Measurements from ENCODE around the gene CDCA8.

CDCA8 gene

DNA sequence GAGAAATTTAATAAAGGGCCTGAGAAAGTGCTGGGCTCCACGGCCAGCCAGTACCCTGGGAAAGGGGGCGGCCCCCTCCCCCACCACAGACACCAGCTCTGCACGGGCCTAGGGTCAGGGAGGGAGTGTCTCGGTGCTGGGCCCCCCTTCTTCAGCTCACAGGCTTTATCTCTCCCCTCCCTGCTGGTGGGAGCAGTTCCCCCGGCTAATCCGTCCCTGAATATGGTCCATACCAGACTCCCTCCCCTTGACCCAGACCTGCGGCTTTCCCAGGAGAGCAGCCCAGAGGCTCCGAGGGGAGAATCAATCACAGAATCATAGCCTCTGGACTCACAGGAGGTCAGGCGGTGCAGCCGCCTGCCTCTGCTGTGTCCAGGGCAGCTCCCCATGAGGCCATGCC lies 31.7 kb upstream of the CDCA8 start:
- H3K36me3 ChIP-seq (ENCODE audit: control insufficient read depth, insufficient read depth, low read length), result no peaks in the 10 kb centered on the region
- H3K27me3 ChIP-seq (ENCODE audit: control insufficient read depth, insufficient read depth, low read length), result peaks cover 24% of the 10 kb centered on the region

DNA sequence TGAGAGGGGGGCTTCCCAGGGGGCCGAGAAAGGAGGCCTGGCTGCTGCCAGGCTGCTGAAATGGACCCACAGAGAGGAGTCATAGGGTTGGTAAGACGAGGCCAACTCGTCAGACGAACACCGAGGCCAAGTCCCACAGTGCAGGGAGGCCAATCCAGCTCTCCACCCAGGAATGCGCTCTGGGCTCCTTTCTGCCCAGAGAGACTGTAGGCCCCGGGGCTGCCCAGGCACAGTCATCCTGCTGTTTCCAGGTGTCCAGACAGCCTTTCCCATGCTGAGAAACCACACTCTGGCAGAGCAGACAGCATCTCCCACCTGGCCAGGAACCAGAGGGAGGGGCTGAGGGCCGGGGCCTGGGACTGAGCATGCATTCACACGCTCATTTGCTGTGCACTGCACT lies 30.9 kb upstream of the CDCA8 start:
- Histone ChIP-seq H3K9me3 (ENCODE audit: control insufficient read depth, low read length) (no peaks in the 10 kb centered on the region), H3K4me3 (ENCODE audit: low read length) (no peak overlapping the region), H3K36me3 (ENCODE audit: control insufficient read depth, insufficient read depth, low read length) (no peaks in the 10 kb centered on the region), H3K4me1 (ENCODE audit: control insufficient read depth, insufficient read depth, low read length) (no peaks in the 10 kb centered on the region), H3K27me3 (ENCODE audit: control insufficient read depth, insufficient read depth, low read length) (peaks cover 24% of the 10 kb centered on the region), H3K9ac (ENCODE audit: low read length) (no peak overlapping the region)

More for the DNA sequence above, 31.7 kb upstream of the CDCA8 start:
- Histone ChIP-seq H3K4me3 (ENCODE audit: low read length) (no peak overlapping the region), H3K9ac (ENCODE audit: low read length) (no peak overlapping the region), H3K9me3 (ENCODE audit: control insufficient read depth, low read length) (no peaks in the 10 kb centered on the region), H3K4me1 (ENCODE audit: control insufficient read depth, insufficient read depth, low read length) (no peaks in the 10 kb centered on the region)

DNA sequence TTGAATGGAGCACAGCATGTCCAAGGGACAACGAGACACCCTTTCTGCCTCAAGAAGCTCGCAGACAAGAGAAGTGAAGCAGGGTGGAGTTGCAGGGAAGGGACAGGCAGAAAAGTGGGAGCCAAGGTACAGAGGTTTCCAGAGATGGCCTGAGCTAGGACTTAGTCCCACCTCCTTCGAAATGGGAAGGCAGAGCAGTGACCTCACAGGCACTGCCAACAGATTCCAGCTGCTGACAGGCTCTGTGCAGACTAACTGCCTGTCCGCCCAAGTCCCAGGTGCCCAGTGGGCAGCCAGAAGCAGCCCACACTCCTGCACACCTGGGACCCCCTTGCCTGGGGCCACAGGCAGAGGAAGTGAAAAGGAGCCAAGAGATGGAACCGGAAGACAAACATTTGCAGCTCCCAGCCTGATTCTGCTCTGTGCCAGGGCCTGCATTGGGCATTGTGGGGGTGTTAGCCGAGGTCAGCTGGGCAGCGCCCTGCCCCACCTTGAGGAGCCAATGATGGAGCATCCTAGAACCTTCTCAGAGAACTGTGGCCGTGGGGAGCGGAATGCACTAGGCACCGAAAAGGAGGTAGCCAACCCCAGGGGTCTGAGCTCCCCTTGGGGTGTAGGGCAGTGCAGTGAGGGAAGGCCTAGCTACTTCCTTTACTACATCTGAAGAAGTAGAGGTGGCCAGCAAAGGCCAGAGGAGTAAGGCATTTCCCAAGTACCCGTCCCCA lies 30.1 kb upstream of the CDCA8 start:
- H3K4me1 ChIP-seq (ENCODE audit: control insufficient read depth, insufficient read depth, low read length), result no peaks in the 10 kb centered on the region
- H3K9ac ChIP-seq (ENCODE audit: low read length), result no peak overlapping the region
- peaks cover 20% of the 10 kb centered on the region for H3K27me3 ChIP-seq (ENCODE audit: control insufficient read depth, insufficient read depth, low read length)
- no peak overlapping the region for H3K4me3 ChIP-seq (ENCODE audit: low read length)
- H3K9me3 ChIP-seq (ENCODE audit: control insufficient read depth, low read length), result no peaks in the 10 kb centered on the region
- no peaks in the 10 kb centered on the region for H3K36me3 ChIP-seq (ENCODE audit: control insufficient read depth, insufficient read depth, low read length)

DNA sequence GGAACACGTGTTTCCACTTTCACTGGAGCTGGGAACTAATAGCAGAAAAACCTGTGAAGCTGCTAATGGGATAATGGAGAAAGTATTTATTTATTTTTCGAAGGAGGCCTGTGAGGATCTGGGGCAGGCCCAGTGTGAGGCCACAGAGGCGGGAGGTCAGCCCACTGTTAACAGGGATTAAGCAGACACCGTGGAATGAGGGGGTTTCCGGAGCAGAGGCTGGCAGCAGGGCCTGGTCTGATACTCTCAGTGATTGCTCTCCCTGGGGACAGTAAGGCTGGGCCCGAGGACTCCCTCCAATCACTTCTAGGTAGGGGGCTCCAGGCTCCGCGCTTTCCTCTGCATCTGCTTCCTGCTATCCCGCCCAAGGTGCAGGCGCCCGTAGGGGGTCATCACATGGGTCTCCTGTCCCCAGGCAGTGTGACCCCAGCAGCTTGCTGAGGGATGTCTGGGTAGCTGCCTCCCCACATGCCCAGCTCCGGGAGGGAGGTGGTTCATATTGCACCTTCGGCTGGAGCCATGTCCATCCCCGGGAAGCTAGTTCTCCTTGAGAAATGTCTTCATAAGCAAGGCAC lies 28.8 kb upstream of the CDCA8 start:
- Histone ChIP-seq H3K9ac (ENCODE audit: low read length) (no peak overlapping the region), H3K27me3 (ENCODE audit: control insufficient read depth, insufficient read depth, low read length) (peaks cover 15% of the 10 kb centered on the region), H3K4me3 (ENCODE audit: low read length) (no peak overlapping the region), H3K4me1 (ENCODE audit: control insufficient read depth, insufficient read depth, low read length) (no peaks in the 10 kb centered on the region), H3K36me3 (ENCODE audit: control insufficient read depth, insufficient read depth, low read length) (no peaks in the 10 kb centered on the region), H3K9me3 (ENCODE audit: control insufficient read depth, low read length) (no peaks in the 10 kb centered on the region)

DNA sequence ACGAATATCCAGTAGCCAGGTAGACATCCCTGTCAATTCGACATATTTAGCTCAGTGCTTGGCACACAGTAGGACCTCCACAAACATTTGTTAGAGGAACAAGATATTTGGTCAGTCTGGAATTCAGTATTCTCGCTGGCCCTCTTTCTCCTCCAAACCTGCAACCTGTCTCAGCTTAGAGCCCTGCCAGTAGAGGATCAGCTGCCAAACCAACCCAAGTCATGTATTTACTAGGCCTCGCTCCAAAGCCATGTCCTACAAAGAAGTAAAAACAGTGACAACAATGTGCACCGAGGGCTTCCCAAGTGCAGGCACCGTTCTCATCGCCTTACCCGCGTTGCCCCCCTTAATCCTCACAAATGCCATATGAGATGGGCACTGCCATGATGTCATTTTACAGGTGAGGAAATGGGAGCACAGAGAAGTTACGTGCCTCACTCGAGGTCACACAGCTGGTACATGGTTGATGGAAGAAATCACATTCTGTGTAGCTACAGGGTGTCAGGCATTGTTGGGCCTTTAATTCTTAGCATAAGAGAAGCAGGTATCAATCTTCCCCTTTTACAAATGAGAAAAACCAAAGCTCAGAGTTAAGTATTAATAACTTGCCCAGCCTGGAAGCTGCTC lies 26.0 kb upstream of the CDCA8 start:
- no peaks in the 10 kb centered on the region for H3K9me3 ChIP-seq (ENCODE audit: control insufficient read depth, low read length)
- no peaks in the 10 kb centered on the region for H3K36me3 ChIP-seq (ENCODE audit: control insufficient read depth, insufficient read depth, low read length)
- H3K4me1 ChIP-seq (ENCODE audit: control insufficient read depth, insufficient read depth, low read length), result no peaks in the 10 kb centered on the region
- no peak overlapping the region for H3K4me3 ChIP-seq (ENCODE audit: low read length)
- peaks cover 11% of the 10 kb centered on the region for H3K27me3 ChIP-seq (ENCODE audit: control insufficient read depth, insufficient read depth, low read length)
- H3K9ac ChIP-seq (ENCODE audit: low read length), result no peak overlapping the region

DNA sequence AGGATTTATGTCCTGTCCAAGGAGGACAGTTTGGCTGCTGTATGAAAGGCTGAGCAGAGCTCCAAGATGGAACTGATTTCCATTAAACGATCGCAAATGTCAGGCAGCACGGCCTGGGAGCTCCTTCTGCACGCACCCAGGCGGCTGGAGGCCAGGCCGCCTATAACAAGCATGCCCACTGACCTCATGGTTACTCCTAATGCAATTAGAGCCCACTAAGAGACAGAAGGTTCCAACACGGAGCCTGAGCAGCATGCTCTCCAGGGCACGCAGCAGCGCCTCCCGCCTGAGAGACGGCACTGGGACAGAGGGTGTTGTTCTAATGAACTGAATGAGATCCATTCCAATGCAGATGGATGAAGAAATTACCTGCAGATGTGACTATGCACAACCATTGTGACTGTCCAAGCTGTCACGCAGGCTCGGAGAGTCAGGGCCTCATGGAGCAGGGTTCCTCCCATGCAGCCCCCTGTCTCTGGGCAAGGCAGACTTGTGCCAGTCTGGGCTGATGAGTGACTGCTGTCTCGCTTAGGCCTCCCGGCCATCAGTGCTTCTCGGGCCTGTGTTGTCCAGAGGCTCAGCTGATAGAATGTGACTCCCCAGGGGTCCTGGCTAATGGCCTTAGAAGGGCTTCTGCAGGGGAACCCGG lies 25.2 kb upstream of the CDCA8 start:
- H3K27me3 ChIP-seq (ENCODE audit: control insufficient read depth, insufficient read depth, low read length), result peaks cover 8% of the 10 kb centered on the region

DNA sequence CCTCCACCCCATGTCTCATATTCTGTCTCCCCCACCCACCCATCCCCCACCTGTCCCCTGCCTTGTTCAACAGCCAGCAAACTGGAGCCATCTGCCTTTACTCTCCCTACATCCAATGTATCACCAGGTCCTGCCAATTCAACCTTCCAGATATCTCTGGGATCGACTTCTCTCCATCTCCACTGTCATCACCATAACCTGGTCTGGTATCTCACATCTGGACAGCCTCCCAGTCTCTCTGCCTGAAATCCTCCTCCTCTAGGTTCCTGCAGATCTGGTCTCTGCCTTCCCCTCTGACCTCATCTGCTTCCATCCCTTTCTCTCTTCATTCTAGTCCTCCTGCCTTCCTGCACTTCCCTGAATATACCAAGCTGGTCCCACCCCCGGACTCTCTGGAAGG lies 22.2 kb upstream of the CDCA8 start:
- Histone ChIP-seq H3K27me3 (ENCODE audit: control insufficient read depth, insufficient read depth, low read length) (peaks cover 16% of the 10 kb centered on the region), H3K4me1 (ENCODE audit: control insufficient read depth, insufficient read depth, low read length) (peaks cover 5% of the 10 kb centered on the region), H3K9me3 (ENCODE audit: control insufficient read depth, low read length) (no peaks in the 10 kb centered on the region), H3K9ac (ENCODE audit: low read length) (no peak overlapping the region), H3K4me3 (ENCODE audit: low read length) (no peak overlapping the region), H3K36me3 (ENCODE audit: control insufficient read depth, insufficient read depth, low read length) (no peaks in the 10 kb centered on the region)

More for the DNA sequence above, 25.2 kb upstream of the CDCA8 start:
- H3K9ac ChIP-seq (ENCODE audit: low read length), result no peak overlapping the region
- no peaks in the 10 kb centered on the region for H3K4me1 ChIP-seq (ENCODE audit: control insufficient read depth, insufficient read depth, low read length)
- H3K4me3 ChIP-seq (ENCODE audit: low read length), result no peak overlapping the region
- H3K9me3 ChIP-seq (ENCODE audit: control insufficient read depth, low read length), result no peaks in the 10 kb centered on the region
- H3K36me3 ChIP-seq (ENCODE audit: control insufficient read depth, insufficient read depth, low read length), result no peaks in the 10 kb centered on the region

DNA sequence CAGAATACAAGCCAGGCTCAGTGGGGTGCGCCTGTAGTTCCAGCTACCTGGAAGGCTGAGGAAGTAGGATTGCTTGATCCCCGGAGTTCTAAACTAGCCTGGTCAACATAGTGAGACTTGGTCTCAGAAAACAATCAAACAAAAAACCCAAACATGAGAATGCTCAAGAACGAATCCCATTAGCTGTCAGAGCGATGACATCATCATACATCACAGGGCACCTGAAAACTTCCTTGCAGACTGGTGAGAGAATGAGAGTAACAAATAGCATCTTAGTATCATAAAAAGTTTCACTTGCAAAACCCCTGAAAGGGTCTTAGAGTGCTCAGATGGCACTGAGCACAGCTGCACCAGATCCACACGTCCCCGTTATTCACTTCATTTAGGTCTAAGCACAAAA lies 21.1 kb upstream of the CDCA8 start:
- no peaks in the 10 kb centered on the region for H3K36me3 ChIP-seq (ENCODE audit: control insufficient read depth, insufficient read depth, low read length)
- no peak overlapping the region for H3K4me3 ChIP-seq (ENCODE audit: low read length)
- no peaks in the 10 kb centered on the region for H3K9me3 ChIP-seq (ENCODE audit: control insufficient read depth, low read length)
- peaks cover 19% of the 10 kb centered on the region for H3K27me3 ChIP-seq (ENCODE audit: control insufficient read depth, insufficient read depth, low read length)
- H3K4me1 ChIP-seq (ENCODE audit: control insufficient read depth, insufficient read depth, low read length), result peaks cover 5% of the 10 kb centered on the region
- H3K9ac ChIP-seq (ENCODE audit: low read length), result no peak overlapping the region

DNA sequence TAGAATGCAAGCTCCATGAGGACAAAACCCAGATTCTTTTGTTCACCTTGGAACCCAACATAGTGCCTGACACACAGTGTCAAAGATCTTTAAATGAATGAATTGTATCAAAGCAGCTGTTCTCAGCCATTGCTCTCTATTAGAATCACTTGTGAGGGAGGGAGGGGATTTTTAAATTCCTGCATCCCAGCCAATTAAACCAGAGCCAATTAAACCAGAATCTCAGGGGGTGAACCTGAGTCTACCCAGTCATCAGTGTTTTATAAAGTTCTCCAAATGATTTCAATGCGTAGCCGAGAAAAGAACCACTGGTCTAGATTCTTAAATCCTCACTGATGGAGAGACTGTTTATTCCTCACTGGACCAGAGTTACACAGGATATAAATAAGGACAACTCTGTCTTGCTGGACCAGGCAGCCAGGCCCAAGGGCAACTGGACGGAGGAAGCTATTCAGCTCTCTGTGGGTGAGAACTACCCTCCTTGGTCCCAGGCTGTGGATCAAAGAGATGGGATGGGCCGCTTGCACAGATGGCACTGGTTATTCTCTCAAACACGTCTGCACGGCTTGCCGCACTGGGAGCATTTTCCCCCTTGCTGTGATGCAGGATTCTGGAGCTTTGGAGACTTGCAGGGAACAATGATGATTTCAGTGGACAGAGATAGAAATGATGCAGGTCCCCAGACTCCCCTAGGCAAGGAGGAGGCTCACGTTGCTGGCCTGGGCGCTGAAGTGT lies 20.0 kb upstream of the CDCA8 start:
- Histone ChIP-seq H3K4me1 (ENCODE audit: control insufficient read depth, insufficient read depth, low read length) (peaks cover 5% of the 10 kb centered on the region), H3K9ac (ENCODE audit: low read length) (no peak overlapping the region), H3K27me3 (ENCODE audit: control insufficient read depth, insufficient read depth, low read length) (peaks cover 19% of the 10 kb centered on the region), H3K4me3 (ENCODE audit: low read length) (no peak overlapping the region), H3K9me3 (ENCODE audit: control insufficient read depth, low read length) (no peaks in the 10 kb centered on the region), H3K36me3 (ENCODE audit: control insufficient read depth, insufficient read depth, low read length) (no peaks in the 10 kb centered on the region)

DNA sequence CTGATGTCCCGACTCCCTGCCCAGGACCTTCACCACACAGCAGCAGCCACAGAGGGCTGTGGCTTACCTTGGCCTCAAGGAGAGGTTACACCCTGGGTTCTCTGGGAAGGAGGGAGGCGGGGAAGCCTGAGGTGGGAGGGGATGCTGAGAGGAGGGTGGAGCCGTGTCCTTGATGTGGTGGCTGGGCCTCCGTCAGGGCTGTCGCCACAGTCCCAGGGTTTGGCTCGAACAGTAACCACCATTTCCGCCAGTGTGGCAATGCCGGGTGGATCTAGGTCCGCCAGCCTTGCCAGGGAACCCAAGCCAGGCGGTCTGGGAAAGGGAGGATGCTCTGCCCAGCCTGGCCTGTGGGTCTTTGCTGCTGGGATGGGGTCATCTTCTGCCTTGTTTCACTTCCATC lies 18.4 kb upstream of the CDCA8 start:
- Histone ChIP-seq H3K27me3 (ENCODE audit: control insufficient read depth, insufficient read depth, low read length) (peaks cover 19% of the 10 kb centered on the region), H3K36me3 (ENCODE audit: control insufficient read depth, insufficient read depth, low read length) (no peaks in the 10 kb centered on the region), H3K9ac (ENCODE audit: low read length) (no peak overlapping the region), H3K9me3 (ENCODE audit: control insufficient read depth, low read length) (no peaks in the 10 kb centered on the region), H3K4me3 (ENCODE audit: low read length) (no peak overlapping the region), H3K4me1 (ENCODE audit: control insufficient read depth, insufficient read depth, low read length) (peaks cover 5% of the 10 kb centered on the region)

DNA sequence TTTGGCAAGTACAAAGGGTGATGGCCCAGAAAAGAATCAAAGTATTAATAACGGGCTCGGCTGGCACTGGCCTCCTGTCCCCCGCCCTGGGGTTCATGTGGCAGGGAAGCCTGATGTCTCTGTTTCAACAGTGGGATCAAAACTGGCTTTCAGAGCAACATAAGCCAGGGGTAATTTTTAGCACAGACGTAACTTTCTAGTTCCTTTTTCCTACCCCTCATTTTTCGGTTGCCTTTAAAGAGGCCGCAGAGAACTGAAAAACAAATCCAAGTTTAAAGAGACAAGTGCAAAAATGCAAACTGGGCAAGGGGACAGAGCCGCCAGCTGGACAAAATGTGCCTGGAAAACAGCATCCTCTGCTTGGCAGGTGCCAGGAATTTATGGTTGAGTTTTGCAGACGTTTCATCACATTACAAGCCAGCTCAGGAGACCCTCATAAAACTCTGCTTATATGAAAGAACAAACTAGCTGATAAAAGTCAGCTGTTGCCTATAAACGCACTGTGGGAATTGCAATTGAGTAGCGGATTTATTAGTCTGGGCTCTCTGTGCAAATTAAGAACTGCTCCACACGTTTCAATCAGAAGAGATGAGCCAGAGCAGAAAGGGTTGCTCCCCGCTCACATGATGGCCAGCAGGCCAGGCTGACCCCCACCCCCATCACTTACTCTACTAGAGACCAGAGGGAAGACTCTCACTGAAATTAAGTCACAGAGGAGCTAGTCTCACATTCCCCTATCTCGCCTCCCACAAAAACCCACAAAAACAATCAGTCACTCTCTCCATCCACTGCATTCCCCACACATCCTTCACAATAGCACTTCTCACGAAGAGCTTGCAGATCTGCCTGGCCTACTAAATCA lies 15.8 kb upstream of the CDCA8 start:
- Histone ChIP-seq H3K4me3 (ENCODE audit: low read length) (no peak overlapping the region), H3K4me1 (ENCODE audit: control insufficient read depth, insufficient read depth, low read length) (peaks cover 5% of the 10 kb centered on the region), H3K9me3 (ENCODE audit: control insufficient read depth, low read length) (no peaks in the 10 kb centered on the region), H3K27me3 (ENCODE audit: control insufficient read depth, insufficient read depth, low read length) (peaks cover 12% of the 10 kb centered on the region), H3K36me3 (ENCODE audit: control insufficient read depth, insufficient read depth, low read length) (no peaks in the 10 kb centered on the region), H3K9ac (ENCODE audit: low read length) (no peak overlapping the region)

Data from mucosa of stomach (tissue), 1 donor.